Measurements from ENCODE around the gene P3H1. TPM values are rescaled to one million over a fixed set of nuclear protein-coding genes. Genes with fewer than 3 reads are reported as not detected.

P3H1 gene
- total RNA-seq, 2 experiments from 2014 or later: 39.7 to 41.5 TPM

GRCh38 chr1:42740851-42741580, 25.8 kb downstream of the P3H1 start:
- peaks cover 13% of the 10 kb centered on the region for H3K4me1 Mint-ChIP-seq
- ChIA-PET POLR2A (no interaction called here), CTCF (no interaction called here)
- no peak overlapping the region for H3K27ac Mint-ChIP-seq
- no peak for DNase-seq
- no peak overlapping the region for H3K4me3 Mint-ChIP-seq
- peaks cover 7% of the 10 kb centered on the region for H3K36me3 Mint-ChIP-seq (ENCODE audit: low read depth)
- H3K9me3 Mint-ChIP-seq: no peaks in the 10 kb centered on the region
- H3K27me3 Mint-ChIP-seq: no peaks in the 10 kb centered on the region

- Mint-ChIP-seq H3K27me3 (no peaks in the 10 kb centered on the region), H3K4me1 (peaks cover 13% of the 10 kb centered on the region), H3K27ac (no peak within 1 kb of the TSS), H3K36me3 (ENCODE audit: low read depth) (no peaks in the 10 kb centered on the region), H3K9me3 (no peaks in the 10 kb centered on the region), H3K4me3 (no peak within 1 kb of the TSS)
- no peak for DNase-seq
- ChIA-PET CTCF (interaction anchor here (0.6 kb wide), 1 partner anchor 527 kb away, joined by 3 read pairs; no protein-coding TSS in a partner anchor), POLR2A (no interaction called here)
Observed at GRCh38 chr1:42739753-42740700, 26.8 kb downstream of the P3H1 start, which contains the start of gene CLDN19. Gene CLDN19, minus strand, starts transcription at chr1:42740236. Its CDS starts 173 bp downstream, at chr1:42740063.

- CTCF ChIA-PET: interaction anchor here (0.9 kb wide), 1 partner anchor 28 kb away, joined by 3 read pairs; the partner anchor contains the start of genes C1orf50 and P3H1
- no peaks in the 10 kb centered on the region for H3K36me3 Mint-ChIP-seq (ENCODE audit: low read depth)
- peaks cover 13% of the 10 kb centered on the region for H3K4me1 Mint-ChIP-seq
- POLR2A ChIA-PET: no interaction called here
- no peak for DNase-seq
- no peak overlapping the region for H3K4me3 Mint-ChIP-seq
- no peak overlapping the region for H3K27ac Mint-ChIP-seq
- H3K27me3 Mint-ChIP-seq: no peaks in the 10 kb centered on the region
- H3K9me3 Mint-ChIP-seq: no peaks in the 10 kb centered on the region
Observed at GRCh38 chr1:42738678-42739226, 28.1 kb downstream of the P3H1 start.

GRCh38 chr1:42737986-42738677, 28.7 kb downstream of the P3H1 start:
- no peak for DNase-seq
- Mint-ChIP-seq H3K36me3 (ENCODE audit: low read depth) (no peaks in the 10 kb centered on the region), H3K4me3 (no peak overlapping the region), H3K9me3 (no peaks in the 10 kb centered on the region), H3K27me3 (no peaks in the 10 kb centered on the region), H3K27ac (no peak overlapping the region), H3K4me1 (peaks cover 13% of the 10 kb centered on the region)
- POLR2A ChIA-PET: no interaction called here
- CTCF ChIA-PET: no interaction called here

- ChIA-PET POLR2A (no interaction called here), CTCF (no interaction called here)
- DNase-seq: peak; percentile 34
- H3K27ac Mint-ChIP-seq: peak overlapping the region; percentile 73
- H3K36me3 Mint-ChIP-seq (ENCODE audit: low read depth): no peaks in the 10 kb centered on the region
- no peaks in the 10 kb centered on the region for H3K9me3 Mint-ChIP-seq
- peaks cover 13% of the 10 kb centered on the region for H3K4me1 Mint-ChIP-seq
- no peaks in the 10 kb centered on the region for H3K27me3 Mint-ChIP-seq
- no peak overlapping the region for H3K4me3 Mint-ChIP-seq
Observed at GRCh38 chr1:42737257-42737656, 29.6 kb downstream of the P3H1 start.

GRCh38 chr1:42736571-42737200, 30.1 kb downstream of the P3H1 start:
- DNase-seq: no peak
- Mint-ChIP-seq H3K4me1 (peaks cover 13% of the 10 kb centered on the region), H3K9me3 (no peaks in the 10 kb centered on the region), H3K36me3 (ENCODE audit: low read depth) (no peaks in the 10 kb centered on the region), H3K27me3 (no peaks in the 10 kb centered on the region), H3K27ac (peak overlapping the region; percentile 73), H3K4me3 (no peak overlapping the region)
- POLR2A ChIA-PET: no interaction called here
- CTCF ChIA-PET: interaction anchor here (0.6 kb wide), 1 partner anchor 123 kb away, joined by 3 read pairs; no protein-coding TSS in a partner anchor

GRCh38 chr1:42736152-42736551, 30.7 kb downstream of the P3H1 start:
- Mint-ChIP-seq H3K9me3 (no peaks in the 10 kb centered on the region), H3K4me1 (peaks cover 13% of the 10 kb centered on the region), H3K27me3 (no peaks in the 10 kb centered on the region), H3K27ac (no peak overlapping the region), H3K4me3 (no peak overlapping the region), H3K36me3 (ENCODE audit: low read depth) (no peaks in the 10 kb centered on the region)
- no peak for DNase-seq
- ChIA-PET CTCF (interaction anchor here (0.6 kb wide), 1 partner anchor 123 kb away, joined by 3 read pairs; no protein-coding TSS in a partner anchor), POLR2A (no interaction called here)

- Mint-ChIP-seq H3K27me3 (no peaks in the 10 kb centered on the region), H3K4me3 (no peak overlapping the region), H3K4me1 (peaks cover 13% of the 10 kb centered on the region), H3K27ac (no peak overlapping the region), H3K36me3 (ENCODE audit: low read depth) (no peaks in the 10 kb centered on the region), H3K9me3 (no peaks in the 10 kb centered on the region)
- DNase-seq: no peak
- POLR2A ChIA-PET: no interaction called here
- CTCF ChIA-PET: interaction anchor here (0.6 kb wide), 1 partner anchor 122 kb away, joined by 3 read pairs; no protein-coding TSS in a partner anchor
Observed at GRCh38 chr1:42735477-42736105, 31.2 kb downstream of the P3H1 start.

GRCh38 chr1:42735056-42735455, 31.8 kb downstream of the P3H1 start:
- Mint-ChIP-seq H3K27ac (no peak overlapping the region), H3K4me3 (no peak overlapping the region), H3K4me1 (peaks cover 13% of the 10 kb centered on the region), H3K36me3 (ENCODE audit: low read depth) (no peaks in the 10 kb centered on the region), H3K9me3 (no peaks in the 10 kb centered on the region), H3K27me3 (no peaks in the 10 kb centered on the region)
- ChIA-PET CTCF (no interaction called here), POLR2A (no interaction called here)
- DNase-seq: no peak

- Mint-ChIP-seq H3K4me1 (peaks cover 13% of the 10 kb centered on the region), H3K27me3 (no peaks in the 10 kb centered on the region), H3K27ac (no peak overlapping the region), H3K4me3 (no peak overlapping the region), H3K36me3 (ENCODE audit: low read depth) (no peaks in the 10 kb centered on the region), H3K9me3 (no peaks in the 10 kb centered on the region)
- ChIA-PET POLR2A (interaction anchor here (0.6 kb wide), 1 partner anchor 1959 kb away, joined by 3 read pairs; no protein-coding TSS in a partner anchor), CTCF (interaction anchor here (1.8 kb wide), 1 partner anchor 12 kb away, joined by 9 read pairs; no protein-coding TSS in a partner anchor)
- DNase-seq: no peak
Observed at GRCh38 chr1:42734201-42735035, 32.4 kb downstream of the P3H1 start.
